Lung microvascular endothelial cell (primary cell): Measurements from ENCODE around the gene ITPKC. TPM values are rescaled to one million over a fixed set of nuclear protein-coding genes. Genes with fewer than 3 reads are reported as not detected.
"Not testable (repeated sequence)": the region's sequence is repeated elsewhere in the genome, so short reads cannot be mapped to it uniquely, and the experiment has no call there.

ENCODE experiments used
- DNase-seq, 2 donors: peaks; one replicate each; pipeline versions ENCODE4 v3.0.0 to v3.0.0-alpha.2; 2010; ENCODE audit warnings: low read depth in 2 of 2
- total RNA-seq: library from RNA; depleted of rRNA; stranded (reverse); fragments of >200 nt; gene quantifications from 2 replicates; pipeline ENCODE4 v1.2.1, GENCODE V29; 2014

The ITPKC gene
- total RNA-seq, 1 donor from 2014 or later: 25.6 TPM

- no peak for DNase-seq
These were observed 47.1 kb downstream of the ITPKC start for GRCh38 chr19:40763963-40764362.

DNA sequence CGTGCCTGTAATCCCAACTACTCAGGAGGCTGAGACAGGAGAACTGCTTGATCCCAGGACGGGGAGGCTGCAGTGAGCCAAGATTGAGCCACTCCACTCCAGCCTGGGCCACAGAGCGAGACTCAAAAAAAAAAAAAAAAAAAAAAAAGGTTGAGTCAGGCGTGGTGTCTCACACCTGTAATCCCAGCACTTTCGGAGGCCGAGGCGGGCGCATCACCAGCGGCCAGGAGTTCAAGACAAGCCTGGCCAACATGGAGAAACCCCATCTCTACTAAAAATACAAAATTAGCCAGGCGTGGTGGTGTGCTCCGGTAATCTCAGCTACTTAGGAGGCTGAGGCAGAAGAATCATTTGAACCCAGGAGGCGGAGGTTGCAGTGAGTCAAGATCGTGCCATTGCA lies 49.5 kb downstream of the ITPKC start:
- DNase-seq: not testable (repeated sequence)

DNA sequence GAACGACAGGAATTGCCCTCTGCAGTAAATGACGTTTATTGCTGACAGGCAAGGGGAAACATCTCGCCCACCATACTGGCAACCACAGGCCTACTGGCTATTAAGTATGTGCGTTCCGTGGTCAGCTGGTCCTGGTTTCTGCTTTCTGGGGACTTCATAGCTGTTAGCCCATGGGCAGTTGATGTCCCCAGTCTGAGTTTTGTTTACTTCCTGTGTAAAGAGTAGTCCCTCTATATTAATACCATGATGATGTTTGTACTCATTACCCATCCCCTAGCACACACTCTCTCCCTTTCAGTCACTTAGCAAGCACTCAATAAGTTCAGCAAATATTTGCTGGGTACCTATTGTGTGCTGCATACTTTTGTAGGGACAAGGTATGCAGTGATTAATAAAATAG lies 52.0 kb downstream of the ITPKC start:
- no peak for DNase-seq

DNA sequence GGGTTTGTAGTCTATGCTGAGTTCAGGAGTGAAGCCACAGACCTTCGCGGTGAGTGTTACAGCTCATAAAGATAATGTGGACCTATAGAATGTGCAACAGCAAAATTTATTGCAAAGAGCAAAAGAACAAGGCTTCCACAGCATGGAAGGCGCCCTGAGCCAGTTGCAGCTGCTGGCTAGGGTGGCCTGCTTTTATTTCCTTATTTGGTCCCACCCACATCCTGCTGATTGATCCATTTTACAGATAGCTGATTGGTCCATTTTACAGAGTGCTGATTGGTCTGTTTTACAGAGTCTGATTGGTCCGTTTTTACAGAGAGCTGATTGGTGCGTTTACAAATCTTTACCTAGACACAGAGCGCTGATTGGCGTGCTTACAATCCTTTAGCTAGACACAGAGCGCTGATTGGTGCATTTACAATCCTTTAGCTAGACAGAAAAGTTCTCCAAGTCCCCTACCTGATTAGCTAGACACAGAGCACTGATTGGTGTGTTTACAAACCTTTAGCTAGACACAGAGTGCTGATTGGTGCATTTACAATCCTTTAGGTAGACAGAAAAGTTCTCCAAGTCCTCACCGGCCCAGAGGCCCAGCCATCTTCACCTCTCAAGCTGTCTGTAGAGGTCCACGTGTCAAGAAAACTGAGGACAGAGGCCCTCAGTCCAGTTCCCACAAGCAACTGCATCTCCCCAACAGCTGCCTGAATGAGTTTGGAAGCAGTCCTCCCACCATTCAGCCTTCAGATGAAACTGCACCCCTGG lies 54.4 kb downstream of the ITPKC start:
- peak in 1 of 2 donors; percentile 17 for DNase-seq

DNA sequence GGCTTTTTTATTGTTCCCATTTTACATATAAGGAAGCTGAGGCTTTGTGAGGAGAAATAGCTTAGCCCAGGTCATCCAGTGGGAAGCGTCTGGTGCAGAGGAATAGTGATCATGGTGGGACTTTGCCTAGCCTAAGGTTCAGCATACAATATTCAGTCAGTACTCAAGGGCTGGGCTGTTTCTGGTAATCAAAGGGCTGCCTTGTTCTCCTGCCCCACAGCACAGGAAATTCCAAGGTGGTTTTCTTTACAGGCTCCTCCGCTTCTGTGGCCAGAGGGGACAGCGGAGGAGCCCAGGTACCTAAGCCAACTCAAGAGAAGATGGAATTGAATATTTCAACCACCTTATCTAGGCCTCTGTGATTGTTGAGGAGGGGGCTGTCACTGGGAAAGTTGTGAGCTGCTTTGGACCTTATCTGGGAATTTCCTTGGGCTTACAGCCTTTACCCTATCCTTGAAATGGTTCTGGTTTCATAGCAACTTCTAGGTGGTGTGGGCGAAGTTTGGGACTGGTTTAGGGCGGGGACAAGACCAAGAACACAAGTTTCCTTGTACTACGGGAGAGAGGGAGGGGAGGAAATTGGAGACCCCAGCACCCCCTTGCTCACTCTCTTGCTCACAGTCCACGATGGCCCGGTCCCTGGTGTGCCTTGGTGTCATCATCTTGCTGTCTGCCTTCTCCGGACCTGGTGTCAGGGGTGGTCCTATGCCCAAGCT lies 58.2 kb downstream of the ITPKC start, which contains the start of gene MIA:
Gene MIA, plus strand, starts transcription at position 606 of the 716 bp plus-strand sequence. Its CDS starts 22 bp downstream, at position 628.
- no peak for DNase-seq

DNA sequence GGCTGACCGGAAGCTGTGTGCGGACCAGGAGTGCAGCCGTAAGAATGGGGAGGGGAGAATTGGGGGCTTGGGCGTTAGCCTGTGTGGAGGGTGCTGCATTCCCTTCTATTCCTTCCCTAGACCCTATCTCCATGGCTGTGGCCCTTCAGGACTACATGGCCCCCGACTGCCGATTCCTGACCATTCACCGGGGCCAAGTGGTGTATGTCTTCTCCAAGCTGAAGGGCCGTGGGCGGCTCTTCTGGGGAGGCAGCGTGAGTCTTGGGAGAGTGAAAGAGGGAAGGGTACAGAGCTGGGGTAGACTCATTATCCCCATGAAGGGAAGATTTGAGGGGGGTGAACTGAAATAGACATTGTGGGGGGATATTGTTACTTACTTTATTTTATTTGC lies 58.7 kb downstream of the ITPKC start:
- DNase-seq: no peak

- no peak for DNase-seq
These were observed 59.5 kb downstream of the ITPKC start for GRCh38 chr19:40776364-40776763.

GRCh38 chr19:40776932-40777644 lies 60.2 kb downstream of the ITPKC start:
- DNase-seq: peak; percentile 91 to 95

DNA sequence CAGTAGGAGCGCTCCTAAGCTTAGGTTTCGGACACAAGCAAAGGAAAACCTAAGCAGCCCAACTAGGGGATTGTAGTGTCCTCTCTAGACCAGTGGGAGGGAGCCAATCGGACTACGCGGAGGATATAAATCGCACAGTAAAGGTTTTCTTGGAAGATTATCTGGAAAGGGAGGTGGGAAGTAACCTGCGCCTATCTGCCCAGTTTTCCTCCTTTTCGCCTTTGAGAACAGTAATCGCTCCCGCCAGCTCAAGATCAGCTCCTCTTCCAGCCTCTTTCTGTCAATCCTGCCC lies 60.7 kb downstream of the ITPKC start:
- DNase-seq: no peak

- peak; percentile 100 for DNase-seq
These were observed 61.2 kb downstream of the ITPKC start, which contains the start of gene RAB4B for GRCh38 chr19:40777937-40778705. RAB4B (plus strand) TSS chr19:40778247; CDS start chr19:40778376, 129 bp downstream.

DNA sequence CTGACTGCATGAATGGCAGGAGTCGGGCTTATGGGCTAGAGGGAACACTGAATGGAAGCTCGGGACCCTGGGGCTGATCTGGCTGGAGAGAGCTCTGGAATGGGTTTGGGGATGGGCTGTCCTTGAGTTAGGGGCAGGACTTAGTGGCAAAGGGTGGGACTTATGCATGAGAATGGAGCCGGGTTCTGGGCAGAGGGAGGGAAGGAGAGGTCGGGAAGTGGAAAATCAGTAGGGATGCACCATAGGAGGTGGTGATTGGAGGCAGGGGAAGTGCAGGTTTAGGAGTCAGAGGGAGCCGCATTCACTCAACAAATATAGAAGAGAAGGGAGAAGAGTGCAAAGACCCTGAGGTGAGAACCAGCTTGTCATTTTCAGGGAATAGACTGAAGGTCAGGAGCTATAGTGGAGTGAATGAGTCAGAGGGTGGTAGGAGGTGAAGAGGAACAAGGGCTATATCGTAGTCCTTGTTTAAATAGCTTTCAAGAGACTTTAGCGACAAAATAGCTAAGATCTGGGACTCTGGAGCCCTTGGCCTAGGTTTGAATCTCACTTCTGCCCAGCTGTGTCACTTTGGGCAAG lies 61.9 kb downstream of the ITPKC start:
- peak; percentile 35 to 65 for DNase-seq

DNA sequence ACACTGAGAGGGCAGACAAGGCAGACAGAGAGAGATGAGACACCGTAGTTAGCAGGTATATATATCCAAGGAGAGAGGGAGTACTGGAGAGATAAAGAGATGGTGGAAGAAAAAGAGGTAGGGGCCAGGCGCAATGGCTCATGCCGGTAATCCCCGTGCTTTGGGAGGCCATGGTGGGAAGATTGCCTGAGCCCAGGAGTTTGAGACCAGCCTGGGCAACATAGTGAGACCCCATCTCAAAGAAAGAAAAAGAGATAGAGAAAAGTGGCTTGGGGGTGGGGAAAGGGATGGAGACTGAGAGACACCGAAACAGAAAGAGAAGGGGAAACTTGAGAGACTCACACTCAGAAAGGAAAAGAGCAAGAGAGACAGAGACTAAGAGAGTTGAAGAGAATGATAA lies 63.7 kb downstream of the ITPKC start:
- DNase-seq: no peak

DNA sequence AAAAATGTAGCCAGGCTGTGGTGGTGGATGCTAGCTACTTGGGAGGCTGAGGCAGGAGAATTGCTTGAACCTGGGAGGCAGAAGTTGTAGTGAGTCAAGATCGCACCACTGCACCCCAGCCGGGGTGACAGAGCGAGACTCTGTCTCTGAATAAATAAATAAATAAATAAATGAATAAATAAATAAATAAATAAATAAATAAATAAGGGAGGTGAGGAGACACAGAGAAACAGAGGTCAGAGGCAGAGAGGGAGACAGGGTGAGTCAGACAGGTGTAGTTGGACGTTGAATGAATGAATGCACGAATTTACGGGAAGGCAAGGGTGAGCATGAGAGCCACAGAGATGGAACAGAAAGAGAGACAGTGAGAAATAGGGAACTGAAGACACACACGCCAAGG lies 64.2 kb downstream of the ITPKC start:
- DNase-seq: no peak

GRCh38 chr19:40783711-40784110 lies 66.8 kb downstream of the ITPKC start:
- no peak for DNase-seq

GRCh38 chr19:40784146-40784545 lies 67.2 kb downstream of the ITPKC start:
- not testable (repeated sequence) for DNase-seq

- DNase-seq: no peak
These were observed 68.6 kb downstream of the ITPKC start for GRCh38 chr19:40785526-40785925.

- DNase-seq: no peak
These were observed 69.4 kb downstream of the ITPKC start for GRCh38 chr19:40786060-40787037.
